ENCODE results near the gene C2CD2.
A peak's percentile ranks its signal among the peaks of the same experiment; 100 is the strongest.
"Not testable (repeated sequence)": the region's sequence is repeated elsewhere in the genome, so short reads cannot be mapped to it uniquely, and the experiment has no call there.

Gene C2CD2

DNA sequence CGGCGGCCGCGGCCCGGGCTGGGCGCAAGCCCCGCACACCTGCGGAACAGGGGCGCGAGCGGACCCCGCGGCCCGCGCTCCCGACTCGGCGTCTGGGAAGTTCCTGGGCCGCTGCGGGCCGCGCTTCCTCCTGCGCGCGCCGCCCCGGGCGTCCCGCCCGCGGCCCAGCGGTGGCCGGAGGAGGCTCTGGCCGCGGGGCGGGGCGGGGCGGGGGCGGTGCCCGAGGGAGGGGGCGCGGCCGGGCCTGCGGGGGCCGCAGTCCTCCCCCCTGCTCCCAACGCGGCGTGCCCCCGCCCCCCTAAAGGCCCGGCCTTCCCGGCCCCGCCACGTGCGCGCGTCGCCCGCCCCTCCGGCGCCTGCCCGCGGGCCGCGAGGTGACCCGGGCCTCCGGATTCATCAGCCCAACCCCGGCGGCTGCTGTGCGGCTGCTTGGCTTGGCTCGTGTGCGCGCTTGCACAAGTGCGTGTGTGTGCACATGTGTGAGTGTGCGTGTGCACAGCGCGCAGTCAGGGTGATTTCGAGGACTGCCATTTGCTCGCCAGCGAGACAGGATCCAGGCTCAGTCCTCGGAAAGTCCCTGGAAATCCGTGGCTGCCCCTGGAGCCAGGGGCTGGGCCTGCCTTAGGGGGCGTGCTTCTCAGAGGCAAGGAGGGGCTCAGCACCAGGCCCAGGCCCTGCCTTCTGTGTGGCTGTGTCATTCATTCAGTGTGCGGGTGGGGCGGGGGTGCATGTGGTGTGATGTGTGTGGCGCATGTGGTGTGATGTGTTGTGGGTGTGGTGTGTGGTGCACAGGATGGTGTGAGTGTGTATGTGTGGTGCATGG, at the start of gene C2CD2:
Gene C2CD2 (minus strand): TSS at position 188 of the 823 bp plus-strand sequence. CDS start 370 bp downstream, outside the sequence.
- peak; percentile 5 for DNase-seq

DNA sequence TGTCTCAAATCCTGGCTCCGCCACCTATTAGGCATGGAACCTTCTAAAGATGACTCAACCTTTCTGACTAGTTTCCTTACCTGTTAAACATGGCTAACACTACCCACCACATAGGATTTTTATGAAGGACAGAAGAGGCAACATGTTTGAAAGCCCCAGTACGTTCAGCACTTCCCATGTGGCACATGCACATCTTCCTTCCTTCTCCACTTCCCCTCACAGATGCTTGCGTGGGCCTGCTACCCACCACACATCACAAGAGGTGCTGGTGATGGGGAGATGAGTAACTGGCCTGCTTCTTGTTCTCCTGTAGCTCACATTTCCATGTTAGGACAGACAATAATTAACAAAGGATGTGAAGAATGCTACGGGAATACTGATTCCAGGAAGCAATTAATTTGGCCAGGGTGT, 49.2 kb upstream of the C2CD2 start:
- peak; percentile 29 for DNase-seq

- DNase-seq = peak; percentile 96
These were observed 48.7 kb upstream of the C2CD2 start for GRCh38 chr21:42002421-42002958.

DNA sequence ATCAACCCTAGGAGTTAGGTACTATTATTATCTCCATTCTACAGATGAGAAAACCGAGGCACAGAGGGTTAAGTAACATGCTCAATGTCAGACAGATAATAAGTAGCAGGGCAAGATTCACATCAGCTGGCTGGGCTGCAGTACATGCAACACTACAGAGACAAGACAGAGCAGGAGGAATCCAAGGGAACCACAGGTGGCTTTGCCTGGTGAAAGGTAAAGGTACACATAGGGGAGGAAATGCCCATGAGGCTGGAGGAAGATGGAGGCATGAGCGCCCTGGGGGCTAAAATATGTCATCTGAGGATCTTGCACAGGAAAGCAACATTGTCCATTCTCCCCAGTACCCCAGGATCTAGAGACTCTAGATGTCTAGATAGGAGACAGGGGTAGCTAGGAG, 48.0 kb upstream of the C2CD2 start:
- no peak for DNase-seq

- no peak for DNase-seq
These were observed 47.1 kb upstream of the C2CD2 start for GRCh38 chr21:42000908-42001307.

DNA sequence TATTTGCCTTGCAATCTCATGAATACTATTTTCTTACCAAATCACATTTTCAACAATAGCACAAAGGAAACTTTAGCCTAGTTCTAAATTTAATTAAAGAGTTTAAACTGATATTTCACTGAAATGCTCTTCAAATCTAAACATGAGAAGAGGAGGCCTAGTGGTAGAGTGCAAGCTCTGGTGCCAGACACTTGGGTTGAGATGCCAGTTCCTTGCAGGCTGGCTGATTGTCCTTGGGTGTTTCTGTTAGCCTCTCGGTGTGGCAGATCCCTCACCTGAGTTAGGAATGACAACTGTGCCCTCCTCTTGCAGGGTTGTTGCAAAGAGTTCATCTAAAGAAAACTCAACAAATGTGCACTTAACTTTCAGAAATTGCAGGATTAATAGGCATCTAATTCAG, 43.8 kb upstream of the C2CD2 start:
- no peak for DNase-seq

DNA sequence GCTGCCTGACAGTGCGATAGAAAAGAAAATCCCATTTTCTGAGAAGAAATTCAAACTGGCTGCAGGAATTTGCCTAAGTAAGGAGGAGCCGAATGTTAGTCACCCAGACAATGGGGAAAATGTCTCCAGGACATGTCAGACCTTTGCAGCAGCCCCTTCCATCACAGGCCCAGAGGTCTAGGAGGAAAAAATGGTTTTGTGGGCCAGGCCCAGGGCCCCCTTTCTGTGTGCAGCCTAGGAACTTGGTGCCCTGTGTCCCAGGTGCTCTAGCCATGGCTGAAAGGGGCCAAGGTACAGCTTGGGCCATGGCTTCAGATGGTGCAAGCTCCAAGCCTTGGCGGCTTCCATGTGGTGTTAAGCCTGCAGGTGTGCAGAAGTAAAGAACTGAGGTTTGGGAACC, 41.8 kb upstream of the C2CD2 start:
- DNase-seq = no peak

GRCh38 chr21:41994613-41995012, 40.8 kb upstream of the C2CD2 start:
- not testable (repeated sequence) for DNase-seq

DNA sequence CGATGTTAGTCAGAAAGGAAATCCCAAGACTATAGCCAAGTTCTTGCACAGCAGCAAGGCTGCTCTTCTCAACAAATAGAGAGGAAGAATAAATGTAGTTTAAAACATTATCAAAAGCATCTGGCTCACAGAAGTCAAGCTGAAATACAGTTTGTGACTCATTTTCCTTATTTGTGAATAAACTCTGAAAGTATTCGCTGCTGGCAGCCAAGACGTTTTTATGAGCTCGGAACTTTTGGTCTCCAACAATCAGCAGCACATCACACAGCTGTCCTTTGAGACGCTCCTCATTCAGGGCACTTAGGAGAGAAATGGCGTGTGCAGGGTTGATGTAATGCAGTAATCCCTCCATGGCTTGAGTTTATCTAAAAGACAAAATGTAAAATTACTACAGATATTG, 39.9 kb upstream of the C2CD2 start:
- DNase-seq = no peak

DNA sequence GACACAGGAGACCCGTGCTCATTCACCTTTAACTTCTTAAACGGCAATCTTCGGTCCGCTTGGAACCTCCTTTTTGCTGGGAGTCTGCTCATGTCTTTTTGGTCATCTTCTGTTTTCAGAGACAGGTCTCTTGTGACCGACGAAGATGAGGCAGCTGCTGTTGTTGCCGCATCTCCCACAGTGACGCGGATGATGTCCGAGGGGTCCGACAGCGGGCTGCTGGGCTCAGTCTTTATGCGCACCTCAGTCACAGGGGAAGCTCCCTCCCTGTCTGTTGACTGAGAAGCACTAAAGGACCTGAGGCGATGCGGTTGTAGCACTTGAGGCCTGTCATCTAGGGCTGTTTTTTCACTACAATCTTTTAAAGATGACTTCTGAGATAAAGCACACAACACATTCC, 38.8 kb upstream of the C2CD2 start:
- DNase-seq = no peak

GRCh38 chr21:41991659-41992058, 37.8 kb upstream of the C2CD2 start:
- no peak for DNase-seq

- no peak for DNase-seq
These were observed 35.9 kb upstream of the C2CD2 start for GRCh38 chr21:41989698-41990097.

DNA sequence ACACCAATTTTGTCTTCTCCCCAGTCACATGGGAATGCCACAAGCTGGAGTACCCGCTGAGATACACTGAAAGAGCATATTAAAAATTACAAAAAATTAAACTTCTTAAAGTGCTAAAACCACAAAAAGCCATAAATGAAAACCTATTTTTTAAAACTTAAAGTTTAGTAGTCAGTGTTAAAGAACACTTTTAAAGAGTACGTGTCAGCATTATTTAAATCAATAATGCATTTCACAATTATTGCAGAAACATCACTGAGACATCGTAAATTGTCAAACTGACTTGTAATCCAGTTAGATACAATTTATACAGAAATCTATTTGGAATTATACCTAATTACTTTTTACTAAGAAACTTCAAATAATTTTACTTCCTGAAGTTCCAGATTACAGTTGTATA, 33.5 kb upstream of the C2CD2 start:
- no peak for DNase-seq

DNA sequence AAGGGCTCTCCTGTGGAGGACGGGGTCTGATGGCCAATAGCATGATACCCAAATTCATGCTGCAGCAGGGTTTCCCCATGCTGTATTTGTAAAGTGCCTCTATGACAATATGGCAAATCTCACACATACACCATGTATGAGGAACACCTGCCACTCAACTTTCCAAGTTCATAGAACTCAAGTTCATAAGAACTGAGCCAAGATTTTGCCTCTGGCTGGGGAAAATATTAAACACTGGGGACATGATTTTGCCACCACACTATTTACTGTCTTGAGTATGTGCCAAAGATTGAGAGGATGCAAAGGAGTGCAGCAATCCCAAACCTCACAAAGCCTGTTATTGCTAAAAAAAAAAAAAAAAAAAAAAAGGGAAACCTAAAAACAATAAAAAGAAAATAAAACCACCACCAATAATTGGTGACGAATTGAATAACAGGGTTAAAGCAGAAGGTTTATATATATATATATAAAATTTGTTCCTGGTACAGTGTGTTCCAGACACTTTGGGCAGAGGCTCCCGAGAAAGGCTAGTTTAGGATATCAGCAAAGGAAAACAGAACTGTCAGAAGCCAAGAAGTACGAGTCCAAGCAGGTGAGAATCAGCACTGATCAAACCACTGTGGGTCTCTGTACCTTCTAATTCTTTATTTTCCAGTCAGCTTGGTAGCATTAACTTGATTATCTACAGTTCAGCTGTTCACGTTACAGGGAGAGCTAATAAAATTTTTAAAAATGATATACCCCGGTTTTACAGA, 32.0 kb upstream of the C2CD2 start:
- no peak for DNase-seq

GRCh38 chr21:41983229-41983628, 29.4 kb upstream of the C2CD2 start:
- no peak for DNase-seq

DNA sequence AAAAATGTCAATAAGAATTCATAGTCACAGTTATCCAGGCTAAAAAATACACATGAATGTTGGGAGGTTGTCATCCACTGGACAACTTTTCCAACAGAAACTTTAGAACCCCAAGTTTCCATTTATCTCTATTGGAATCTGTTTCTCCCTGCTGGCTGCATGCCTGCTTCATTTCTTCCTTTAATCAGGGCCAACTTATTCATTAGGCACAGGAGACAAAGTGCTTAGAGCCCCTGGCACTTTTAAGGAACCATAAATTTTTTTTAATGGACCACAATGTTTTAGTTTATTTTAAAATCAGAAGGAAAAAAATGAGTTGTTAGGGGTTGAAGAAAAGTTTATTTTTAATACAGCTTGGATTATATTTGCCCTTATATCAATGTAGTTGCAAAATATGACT, 26.7 kb upstream of the C2CD2 start:
- DNase-seq = no peak

GRCh38 chr21:41979751-41980369, 26.0 kb upstream of the C2CD2 start:
- DNase-seq = no peak

GRCh38 chr21:41979335-41979734, 25.5 kb upstream of the C2CD2 start:
- no peak for DNase-seq

GRCh38 chr21:41977034-41977950, 23.5 kb upstream of the C2CD2 start:
- DNase-seq = no peak

DNA sequence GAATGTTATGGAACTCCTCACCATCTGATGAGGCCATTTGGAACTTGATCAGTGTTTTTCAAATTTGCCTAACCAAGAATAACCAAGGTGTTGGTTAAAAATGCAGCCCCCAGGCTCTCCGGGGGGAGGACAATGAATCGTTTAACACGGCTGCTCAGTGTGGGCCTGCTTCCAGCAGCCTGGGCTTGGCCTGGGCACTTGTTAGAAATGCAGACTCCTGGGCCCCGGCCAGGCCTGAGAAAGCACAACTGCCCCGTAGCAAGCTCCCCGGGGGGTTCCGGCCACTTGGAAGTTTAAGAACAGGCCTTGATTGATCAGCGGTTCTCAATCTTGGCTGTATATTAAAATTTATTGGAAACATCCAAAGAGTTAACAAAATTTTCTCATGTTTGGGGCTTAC, 22.8 kb upstream of the C2CD2 start:
- DNase-seq = no peak

DNA sequence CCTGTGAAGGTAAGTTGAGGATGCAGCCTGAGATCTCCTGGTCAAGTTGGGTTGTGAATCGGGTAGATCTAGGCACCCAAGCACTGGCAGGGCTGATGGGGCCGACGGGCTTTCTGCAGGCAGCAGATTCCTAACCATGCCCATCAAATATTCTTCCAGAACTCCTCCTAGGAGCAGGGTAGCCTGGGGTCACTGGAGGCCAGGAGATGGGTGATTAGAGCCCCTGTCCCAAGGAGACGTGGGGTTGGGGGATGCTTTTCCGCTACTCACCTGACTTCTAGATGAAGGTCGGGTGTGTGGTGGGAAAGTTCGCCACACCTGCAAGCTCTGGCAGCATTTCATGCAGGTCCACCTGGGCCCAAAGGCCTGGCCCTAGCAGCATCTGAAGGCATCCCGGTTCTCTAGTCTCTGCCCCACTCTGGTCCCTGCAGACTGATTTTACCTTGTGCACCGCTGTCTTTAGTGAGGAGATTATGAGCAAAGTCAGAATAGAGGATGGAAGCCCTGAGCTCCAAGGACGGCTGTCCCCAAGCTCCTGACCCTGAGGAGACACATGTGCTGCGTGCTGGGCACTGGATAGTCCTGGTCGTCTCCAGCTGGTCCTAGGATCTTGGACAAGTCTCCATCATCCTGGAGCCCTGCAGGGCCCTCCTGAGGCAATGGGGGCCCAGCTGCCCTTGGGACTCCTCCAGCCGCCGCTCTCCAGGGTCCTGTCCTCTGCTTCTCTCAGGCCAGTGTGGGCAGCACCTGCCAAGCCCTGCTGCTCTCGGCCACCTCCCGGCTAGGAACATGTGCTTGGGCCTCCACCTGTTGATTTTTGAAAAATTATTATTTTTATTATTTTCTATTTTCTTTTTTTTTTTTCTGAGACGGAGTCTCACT, 21.8 kb upstream of the C2CD2 start:
- DNase-seq = no peak

DNA sequence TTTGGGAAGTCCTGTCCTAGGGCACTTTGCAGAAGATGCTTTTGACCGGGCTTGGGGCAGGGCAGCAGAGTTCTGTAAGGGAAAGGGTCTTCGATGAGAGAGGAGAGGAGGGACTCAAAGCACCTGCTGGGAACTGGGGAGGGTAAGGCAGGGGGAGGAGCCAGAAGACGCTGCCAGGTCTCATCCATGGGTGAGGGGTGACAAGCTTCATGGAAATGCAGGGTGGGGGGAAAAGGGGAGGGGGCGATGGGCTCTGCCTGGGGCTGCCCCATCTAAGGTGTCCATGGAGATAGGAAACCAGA, 20.9 kb upstream of the C2CD2 start:
- DNase-seq = no peak

All from activated CD4-positive, alpha-beta T cell treated with anti-CD3 and anti-CD28 coated beads, Interleukin-2, amount 50 U/mL, for 16 hours (primary cell).